ENCODE results near the gene COQ4. TPM values are rescaled to one million over a fixed set of nuclear protein-coding genes. Genes with fewer than 3 reads are reported as not detected.
A peak's percentile ranks its signal among the peaks of the same experiment; 100 is the strongest.
"Not testable (repeated sequence)": the region's sequence is repeated elsewhere in the genome, so short reads cannot be mapped to it uniquely, and the experiment has no call there.

The COQ4 gene
- 46.3 and 59.8 TPM in 2 replicates for total RNA-seq

- Histone ChIP-seq H3K27me3 (ENCODE audit: control insufficient read depth, insufficient read depth, low read length) (no peaks in the 10 kb centered on the region), H3K4me3 (ENCODE audit: low read depth, low read length) (peak within 1 kb of the TSS; percentile 85), H3K36me3 (ENCODE audit: control insufficient read depth, insufficient read depth, low read length) (no peaks in the 10 kb centered on the region)
- no peak for TF ChIP-seq CTCF (IDR thresholded peaks at IDR 0.05; ENCODE audit: insufficient read depth, low read length, poor library complexity, severe bottlenecking)
- DNase-seq (ENCODE audit: low read depth): peak; percentile 63
Observed at GRCh38 chr9:128322404-128323211, at the start of gene COQ4, which contains the start of gene TRUB2. COQ4 (plus strand) TSS chr9:128322839; CDS start chr9:128322859, 20 bp downstream. TRUB2 (minus strand) TSS chr9:128322447; CDS start chr9:128322408, 39 bp downstream.

- TF ChIP-seq CTCF (IDR thresholded peaks at IDR 0.05; ENCODE audit: insufficient read depth, low read length, poor library complexity, severe bottlenecking): no peak
- no peak for DNase-seq (ENCODE audit: low read depth)
- Histone ChIP-seq H3K27me3 (ENCODE audit: control insufficient read depth, insufficient read depth, low read length) (no peaks in the 10 kb centered on the region), H3K4me3 (ENCODE audit: low read depth, low read length) (no peak overlapping the region), H3K36me3 (ENCODE audit: control insufficient read depth, insufficient read depth, low read length) (peaks cover 1% of the 10 kb centered on the region)
Observed at GRCh38 chr9:128274245-128274644, 48.4 kb upstream of the COQ4 start.

GRCh38 chr9:128275198-128276007 is 47.2 kb upstream of the COQ4 start, which contains the start of gene GOLGA2:
GOLGA2 (minus strand) TSS chr9:128276007; CDS start chr9:128275976, 31 bp downstream.
- no peak for DNase-seq (ENCODE audit: low read depth)
- no peak for TF ChIP-seq CTCF (IDR thresholded peaks at IDR 0.05; ENCODE audit: insufficient read depth, low read length, poor library complexity, severe bottlenecking)
- Histone ChIP-seq H3K36me3 (ENCODE audit: control insufficient read depth, insufficient read depth, low read length) (peaks cover 1% of the 10 kb centered on the region), H3K4me3 (ENCODE audit: low read depth, low read length) (peak within 1 kb of the TSS; percentile 79), H3K27me3 (ENCODE audit: control insufficient read depth, insufficient read depth, low read length) (no peaks in the 10 kb centered on the region)

- no peak for TF ChIP-seq CTCF (IDR thresholded peaks at IDR 0.05; ENCODE audit: insufficient read depth, low read length, poor library complexity, severe bottlenecking)
- Histone ChIP-seq H3K36me3 (ENCODE audit: control insufficient read depth, insufficient read depth, low read length) (peaks cover 1% of the 10 kb centered on the region), H3K4me3 (ENCODE audit: low read depth, low read length) (peak within 1 kb of the TSS; percentile 79), H3K27me3 (ENCODE audit: control insufficient read depth, insufficient read depth, low read length) (no peaks in the 10 kb centered on the region)
- peak; percentile 90 for DNase-seq (ENCODE audit: low read depth)
Observed at GRCh38 chr9:128276008-128276573, 46.5 kb upstream of the COQ4 start, which contains the start of gene SWI5. SWI5 (plus strand) TSS chr9:128276276.

- no peaks in the 10 kb centered on the region for H3K27me3 ChIP-seq (ENCODE audit: control insufficient read depth, insufficient read depth, low read length)
- no peak for TF ChIP-seq CTCF (IDR thresholded peaks at IDR 0.05; ENCODE audit: insufficient read depth, low read length, poor library complexity, severe bottlenecking)
- DNase-seq (ENCODE audit: low read depth): no peak
- H3K36me3 ChIP-seq (ENCODE audit: control insufficient read depth, insufficient read depth, low read length): peaks cover 1% of the 10 kb centered on the region
- H3K4me3 ChIP-seq (ENCODE audit: low read depth, low read length): peak overlapping the region; percentile 59
Observed at GRCh38 chr9:128276574-128277270, 45.9 kb upstream of the COQ4 start.

GRCh38 chr9:128279088-128280073 is 43.3 kb upstream of the COQ4 start:
- not testable (repeated sequence) for H3K4me3 ChIP-seq (ENCODE audit: low read depth, low read length); DNase-seq (ENCODE audit: low read depth); H3K27me3 ChIP-seq (ENCODE audit: control insufficient read depth, insufficient read depth, low read length); H3K36me3 ChIP-seq (ENCODE audit: control insufficient read depth, insufficient read depth, low read length)

Data from kidney epithelial cell (primary cell).